Loucy (cell line): ENCODE data around the gene MISP.

Experiments
- H2AFZ ChIP-seq: fragments of 200-600 bp; sonication (generic); 2 replicates; pipeline ENCODE4 v1.6.0; 2016; ENCODE audit warnings: antibody characterized with exemption, mild to moderate bottlenecking, low read length, moderate library complexity
- H3F3A ChIP-seq: fragments of 200-600 bp; 2 replicates; pipeline ENCODE4 v1.6.0; 2016; ENCODE audit warnings: antibody characterized with exemption, low read depth, mild to moderate bottlenecking
- H3K27me3 ChIP-seq: fragments of 200-600 bp; sonication (generic); 2 replicates; pipeline ENCODE4 v1.6.1; 2014; ENCODE audit warnings: low read length, mild to moderate bottlenecking; ENCODE audit not compliant: insufficient read depth, poor library complexity, severe bottlenecking
- H3K36me3 ChIP-seq: fragments of 200-600 bp; sonication (generic); 2 replicates; pipeline ENCODE4 v1.6.1; 2016; ENCODE audit warnings: low read length; ENCODE audit not compliant: insufficient read depth
- H3K4me1 ChIP-seq: fragments of 200-600 bp; sonication (generic); 2 replicates; pipeline ENCODE4 v1.5.1; 2014; ENCODE audit warnings: low read length, mild to moderate bottlenecking; ENCODE audit not compliant: insufficient read depth, poor library complexity, severe bottlenecking
- H3K4me2 ChIP-seq: fragments of 200-600 bp; sonication (generic); 2 replicates; pipeline ENCODE4 v1.6.0; 2014; ENCODE audit warnings: antibody characterized with exemption, low read length, low read depth, mild to moderate bottlenecking; ENCODE audit not compliant: poor library complexity, severe bottlenecking
- H3K4me3 ChIP-seq: fragments of 200-600 bp; sonication (generic); 2 replicates; pipeline ENCODE4 v1.5.1; 2014; ENCODE audit warnings: low read length, mild to moderate bottlenecking, mixed read lengths; ENCODE audit not compliant: poor library complexity, severe bottlenecking
- H3K79me2 ChIP-seq: fragments of 200-600 bp; sonication (generic); 2 replicates; pipeline ENCODE4 v1.6.1; 2014; ENCODE audit warnings: low read length; ENCODE audit not compliant: insufficient read depth
- H3K9ac ChIP-seq: fragments of 200-600 bp; sonication (generic); 2 replicates; pipeline ENCODE4 v1.6.0; 2014; ENCODE audit warnings: mild to moderate bottlenecking, low read depth, low read length, moderate library complexity; ENCODE audit not compliant: poor library complexity, severe bottlenecking
- H3K9me2 ChIP-seq: fragments of 200-600 bp; sonication (generic); replicated peaks from 2 replicates; pipeline ENCODE4 v1.6.1; 2016; ENCODE audit warnings: low read depth, low read length, mixed read lengths
- H3K9me3 ChIP-seq: fragments of 200-600 bp; sonication (generic); 2 replicates; pipeline ENCODE4 v1.6.1; 2014; ENCODE audit warnings: mild to moderate bottlenecking, antibody characterized with exemption, low read length, low read depth; ENCODE audit not compliant: insufficient read depth
- H4K20me1 ChIP-seq: fragments of 200-600 bp; sonication (generic); 2 replicates; pipeline ENCODE4 v1.6.0; 2014; ENCODE audit warnings: antibody characterized with exemption, low read length, mild to moderate bottlenecking; ENCODE audit not compliant: insufficient read depth, poor library complexity, severe bottlenecking
- EZH2phosphoT487 ChIP-seq: fragments of 200-600 bp; IDR thresholded peaks from 2 replicates; pipeline ENCODE4 v1.6.1; 2018; ENCODE audit warnings: antibody characterized with exemption, mild to moderate bottlenecking, moderate library complexity, borderline replicate concordance
- TF ChIP-seq, protein P1 (sequence below): fragments of 200-600 bp; sonication (generic); conservative IDR thresholded peaks from 2 replicates; pipeline ENCODE4 v1.5.1; 2014; ENCODE audit warnings: mild to moderate bottlenecking, antibody characterized with exemption, low read length

Gene MISP

DNA sequence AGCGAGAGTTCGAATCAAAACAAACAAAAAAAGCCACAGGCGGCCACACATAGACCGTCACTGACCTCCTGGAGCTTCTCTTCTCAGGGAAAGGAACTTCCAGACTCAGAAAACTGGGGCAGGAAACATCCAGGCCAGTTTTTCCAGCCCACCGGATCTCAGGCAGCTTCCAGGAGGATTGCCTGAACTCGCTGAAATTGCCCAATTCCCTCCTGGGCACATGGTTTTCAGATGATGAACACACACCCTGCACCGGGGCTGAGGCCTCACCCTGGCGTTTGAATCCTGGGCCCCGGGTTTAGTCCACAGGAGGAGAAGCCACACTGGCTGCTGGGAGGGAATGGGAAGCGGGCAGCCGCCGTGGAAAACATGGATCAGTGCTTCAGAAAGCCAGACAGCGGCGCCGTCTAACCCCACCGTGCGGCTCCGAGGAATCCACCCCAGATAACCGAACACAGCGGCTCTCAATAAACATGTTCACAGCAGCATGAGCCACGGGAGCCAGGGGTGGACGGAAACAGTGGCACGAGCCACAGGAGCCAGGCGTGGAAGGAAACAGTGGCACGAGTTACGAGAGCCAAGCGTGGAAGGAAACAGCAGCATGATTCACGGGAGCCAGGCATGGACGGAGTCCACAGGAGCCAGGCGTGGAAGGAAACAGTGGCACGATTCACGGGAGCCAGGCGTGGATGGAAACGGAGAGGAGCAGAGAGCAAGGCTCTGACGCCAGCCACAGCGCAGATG lies 28.2 kb downstream of the MISP start:
- Histone ChIP-seq H3K4me1 (no peaks in the 10 kb centered on the region), H3K4me3 (no peak overlapping the region), H2AFZ (no peak overlapping the region), H3K36me3 (no peaks in the 10 kb centered on the region), H3K27me3 (no peaks in the 10 kb centered on the region), H4K20me1 (no peaks in the 10 kb centered on the region), H3K9me2 (no peaks in the 10 kb centered on the region), H3F3A (no peaks in the 10 kb centered on the region), H3K79me2 (no peaks in the 10 kb centered on the region), H3K9me3 (no peaks in the 10 kb centered on the region), H3K9ac (no peak overlapping the region), H3K4me2 (no peak overlapping the region)
- TF ChIP-seq EZH2phosphoT487 = no peak
- TF ChIP-seq, protein P1, sequence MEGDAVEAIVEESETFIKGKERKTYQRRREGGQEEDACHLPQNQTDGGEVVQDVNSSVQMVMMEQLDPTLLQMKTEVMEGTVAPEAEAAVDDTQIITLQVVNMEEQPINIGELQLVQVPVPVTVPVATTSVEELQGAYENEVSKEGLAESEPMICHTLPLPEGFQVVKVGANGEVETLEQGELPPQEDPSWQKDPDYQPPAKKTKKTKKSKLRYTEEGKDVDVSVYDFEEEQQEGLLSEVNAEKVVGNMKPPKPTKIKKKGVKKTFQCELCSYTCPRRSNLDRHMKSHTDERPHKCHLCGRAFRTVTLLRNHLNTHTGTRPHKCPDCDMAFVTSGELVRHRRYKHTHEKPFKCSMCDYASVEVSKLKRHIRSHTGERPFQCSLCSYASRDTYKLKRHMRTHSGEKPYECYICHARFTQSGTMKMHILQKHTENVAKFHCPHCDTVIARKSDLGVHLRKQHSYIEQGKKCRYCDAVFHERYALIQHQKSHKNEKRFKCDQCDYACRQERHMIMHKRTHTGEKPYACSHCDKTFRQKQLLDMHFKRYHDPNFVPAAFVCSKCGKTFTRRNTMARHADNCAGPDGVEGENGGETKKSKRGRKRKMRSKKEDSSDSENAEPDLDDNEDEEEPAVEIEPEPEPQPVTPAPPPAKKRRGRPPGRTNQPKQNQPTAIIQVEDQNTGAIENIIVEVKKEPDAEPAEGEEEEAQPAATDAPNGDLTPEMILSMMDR = no peak

DNA sequence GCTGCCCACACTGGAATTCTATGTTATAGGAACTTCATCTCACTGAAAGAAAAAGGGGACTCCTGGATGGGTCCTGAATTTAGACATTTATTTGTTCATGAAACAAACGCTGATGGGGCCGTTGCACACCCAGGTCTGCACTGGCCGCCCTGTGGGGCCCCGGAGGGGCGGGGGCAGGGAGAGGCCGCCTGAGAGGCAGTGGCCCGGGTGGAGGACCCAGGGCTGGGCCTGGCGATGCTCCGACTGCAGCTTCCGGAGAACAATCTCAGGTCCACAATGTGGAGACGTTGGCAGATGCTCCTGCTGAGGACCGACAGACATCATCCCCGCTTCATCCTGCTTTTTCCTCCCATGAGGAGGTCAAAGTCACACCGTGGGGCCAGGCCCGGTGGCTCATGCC lies 30.0 kb downstream of the MISP start:
- no peak overlapping the region for H3K4me3 ChIP-seq
- no peak overlapping the region for H2AFZ ChIP-seq
- no peak overlapping the region for H3K9ac ChIP-seq
- H3K4me2 ChIP-seq = no peak overlapping the region
- no peaks in the 10 kb centered on the region for H3K36me3 ChIP-seq
- no peaks in the 10 kb centered on the region for H3K79me2 ChIP-seq
- H3K4me1 ChIP-seq = no peaks in the 10 kb centered on the region
- H3K9me3 ChIP-seq = no peaks in the 10 kb centered on the region
- H4K20me1 ChIP-seq = no peaks in the 10 kb centered on the region
- H3F3A ChIP-seq = no peaks in the 10 kb centered on the region
- TF ChIP-seq, protein P1 = no peak
- TF ChIP-seq EZH2phosphoT487 = no peak
- no peaks in the 10 kb centered on the region for H3K27me3 ChIP-seq
- H3K9me2 ChIP-seq = no peaks in the 10 kb centered on the region

DNA sequence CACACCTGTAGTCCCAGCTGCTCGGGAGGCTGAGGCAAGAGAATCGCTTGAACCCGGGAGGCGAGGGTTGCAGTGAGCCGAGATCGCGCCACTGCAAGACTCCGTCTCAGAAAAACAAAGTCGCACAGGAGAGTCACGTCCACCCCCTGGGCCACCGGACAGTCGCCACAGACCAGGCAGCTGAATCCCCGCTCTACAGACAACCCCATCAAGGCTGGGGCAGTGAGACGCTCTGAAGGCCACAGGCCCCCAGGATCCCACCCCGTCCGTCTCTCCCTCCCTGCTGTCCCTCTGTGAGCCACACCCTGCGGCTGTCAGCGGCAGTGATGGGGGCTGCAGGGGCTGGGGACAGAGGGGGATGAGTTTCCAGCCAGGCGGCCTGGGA lies 30.9 kb downstream of the MISP start:
- H2AFZ ChIP-seq = no peak overlapping the region
- no peak overlapping the region for H3K9ac ChIP-seq
- H3K4me3 ChIP-seq = no peak overlapping the region

More for the DNA sequence above, 30.9 kb downstream of the MISP start:
- Histone ChIP-seq H3K4me2 (no peak overlapping the region), H3K36me3 (no peaks in the 10 kb centered on the region), H3K79me2 (no peaks in the 10 kb centered on the region), H3F3A (no peaks in the 10 kb centered on the region), H3K27me3 (no peaks in the 10 kb centered on the region), H4K20me1 (no peaks in the 10 kb centered on the region), H3K9me2 (no peaks in the 10 kb centered on the region), H3K9me3 (no peaks in the 10 kb centered on the region), H3K4me1 (no peaks in the 10 kb centered on the region)
- no peak for TF ChIP-seq EZH2phosphoT487
- TF ChIP-seq, protein P1 = no peak
